H1 (cell line): ENCODE results near the gene FHAD1. TPM values are rescaled to one million over a fixed set of nuclear protein-coding genes. Genes with fewer than 3 reads are reported as not detected.

Experiments
- ASH2L ChIP-seq: fragments of 200-600, 300-600 bp; sonication (generic); IDR thresholded peaks from one replicate; pipeline ENCODE4 v1.7.1; 2017; ENCODE audit warnings: low read length
- BCL11A ChIP-seq, 2 experiments: IDR thresholded peaks; one replicate each; pipeline ENCODE4 v1.6.1; 2011; ENCODE audit warnings: low read depth in 2 of 2, low read length in 2 of 2, mild to moderate bottlenecking in 2 of 2
- BRCA1 ChIP-seq: IDR thresholded peaks from 2 replicates; pipeline ENCODE4 v1.6.1; 2012; ENCODE audit warnings: low read depth, low read length, improper control_type of control experiment
- CBX5 ChIP-seq: fragments of 300-800, 300-1000 bp; sonication (generic); IDR thresholded peaks from 2 replicates; pipeline ENCODE4 v1.7.1; 2016; ENCODE audit warnings: antibody characterized with exemption, low read length, low read depth
- EP300 ChIP-seq, 2 experiments: IDR thresholded peaks; 1 replicate in 1 of 2; 2 replicates in 1 of 2; pipeline ENCODE4 v1.6.1; 2011 to 2012; ENCODE audit warnings: low read depth in 2 of 2, low read length in 2 of 2, mild to moderate bottlenecking in 2 of 2, borderline replicate concordance in 1 of 2, inconsistent platforms in 1 of 2, moderate library complexity in 1 of 2
- KDM4A ChIP-seq: IDR thresholded peaks from one replicate; pipeline ENCODE4 v1.7.1; 2012; ENCODE audit warnings: low read depth, mild to moderate bottlenecking, moderate library complexity, low read length, inconsistent platforms; ENCODE audit not compliant: severe bottlenecking
- MAFK ChIP-seq: IDR thresholded peaks from 2 replicates; pipeline ENCODE4 v1.6.1; 2012; ENCODE audit warnings: low read depth, mild to moderate bottlenecking, improper control_type of control experiment, low read length
- RNF2 ChIP-seq: fragments of 200-900, 300-1000 bp; sonication (generic); IDR thresholded peaks from 2 replicates; pipeline ENCODE4 v1.7.1; 2016; ENCODE audit warnings: borderline replicate concordance, low read depth, mild to moderate bottlenecking, antibody characterized with exemption, low read length; ENCODE audit not compliant: poor library complexity, severe bottlenecking; ENCODE audit errors: missing control alignments
- SRF ChIP-seq: IDR thresholded peaks from 2 replicates; pipeline ENCODE4 v1.6.1; 2011; ENCODE audit warnings: mild to moderate bottlenecking, low read depth, low read length, moderate library complexity
- USF2 ChIP-seq: IDR thresholded peaks from 2 replicates; pipeline ENCODE4 v1.6.1; 2011; ENCODE audit warnings: low read length, improper control_type of control experiment
- polyA plus RNA-seq, 7 experiments: library from polyadenylated mRNA; depleted of rRNA in 3 of 7; stranded (reverse) in 5 of 7; unstranded in 2 of 7; fragments of >200 nt in 5 of 7; fragments of 200-250 nt in 2 of 7; gene quantifications; 1 replicate in 5 of 7; 2 replicates in 1 of 7; 4 replicates in 1 of 7; pipeline versions ENCODE4 v1.2.1 to v1.2.3, GENCODE V29; 2011 to 2013; ENCODE audit warnings: missing spikeins in 2 of 7, mixed read lengths in 2 of 7
- total RNA-seq: library from RNA; stranded (reverse); fragmentation: NEBNext Ultra II Directional; extraction: Animal tissue kit (Norgen Biotek cat#: 25700); gene quantifications from 2 replicates; pipeline ENCODE4 v1.2.1, GENCODE V29; 2021

The FHAD1 gene
- total and polyA plus RNA-seq, 2 of the 8 experiments (the other 6 are each of a cell fraction or from before 2014, with no cell fraction given): 0.39 to 0.69 TPM

- no peak for TF ChIP-seq USF2
- TF ChIP-seq KDM4A: no peak
- TF ChIP-seq BRCA1: no peak
- TF ChIP-seq SRF: no peak
- no peak for TF ChIP-seq ASH2L
- TF ChIP-seq RNF2: no peak
- TF ChIP-seq BCL11A (IDR thresholded peaks at IDR 0.05; ENCODE audit: low read depth in 2 of 2, low read length in 2 of 2): no peak
- TF ChIP-seq CBX5: no peak
- no peak for TF ChIP-seq MAFK
- no peak for TF ChIP-seq EP300 (IDR thresholded peaks at IDR 0.05; ENCODE audit: borderline replicate concordance in 1 of 2, low read depth in 2 of 2, low read length in 2 of 2)
These were observed 28.4 kb upstream of the FHAD1 start (continued) for GRCh38 chr1:15218287-15219279.
